HCT116 (cell line): ENCODE measurements around the gene CYP1A2. TPM values are rescaled to one million over a fixed set of nuclear protein-coding genes. Genes with fewer than 3 reads are reported as not detected.

Experiments
- ATAC-seq: fragments of 200-7000 bp; cut with Tn5 transposase; 2 replicates; pipeline ENCODE4 v1.9.1; 2020; ENCODE audit warnings: mild to moderate bottlenecking, moderate library complexity
- BruUV-seq: library from RNA; stranded (reverse); fragments of 400-500 nt; replicated peaks from 2 replicates; lab custom pipeline; 2021; lab: Mats Ljungman, UMichigan
- CTCF ChIA-PET: fragments of 300-600 bp; sonication (Branson Sonifier 250); formaldehyde crosslinking; loops from one replicate; lab custom pipeline; 2021; ENCODE audit warnings: antibody characterized with exemption; lab: Charles Lee
- POLR2A ChIA-PET: fragments of 300-600, 350-600 bp; sonication (Branson Sonifier 250); formaldehyde crosslinking; loops from one replicate; lab custom pipeline; 2021; ENCODE audit warnings: antibody characterized with exemption; lab: Charles Lee
- RAD21 ChIA-PET, 2 experiments: fragments of 300-600 bp; sonication (Branson Sonifier 250); formaldehyde crosslinking; loops; one replicate each; lab custom pipeline; 2023; ENCODE audit warnings: low total read pairs in 2 of 2; ENCODE audit not compliant: uncharacterized antibody in 2 of 2, unreplicated experiment in 2 of 2, low non-redundant PET in 1 of 2; lab: Charles Lee
- DNase-seq: peaks from one replicate; pipeline ENCODE4 v3.0.0-alpha.2; 2010; ENCODE audit warnings: low read depth, low spot score
- H2AFZ ChIP-seq: fragments of 200-600 bp; shearing (Covaris generic), sonication (generic); 2 replicates; pipeline ENCODE4 v1.6.1; 2017; ENCODE audit warnings: low read depth, mixed run types, mixed read lengths, antibody characterized with exemption, low read length; ENCODE audit not compliant: poor library complexity, severe bottlenecking
- H3K27ac ChIP-seq: 2 replicates; pipeline ENCODE4 v1.5.1; 2012; ENCODE audit warnings: low read depth, low read length
- H3K27me3 ChIP-seq: fragments of 200-600 bp; sonication (generic); 2 replicates; pipeline ENCODE4 v1.6.1; 2016; ENCODE audit warnings: mixed run types, low read length, mixed read lengths; ENCODE audit not compliant: insufficient read depth
- H3K36me3 ChIP-seq, 2 experiments: fragments of 200-500 bp in 1 of 2; fragments of 200-600 bp in 1 of 2; sonication (Bioruptor generic) in 1 of 2; sonication (generic) in 1 of 2; 2 replicates each; pipeline versions ENCODE4 v1.5.1 to v1.6.1; 2014 to 2016; ENCODE audit warnings: low read length in 2 of 2, inconsistent platforms in 1 of 2, mixed read lengths in 1 of 2, mixed run types in 1 of 2; ENCODE audit not compliant: insufficient read depth in 2 of 2, control insufficient read depth in 1 of 2
- H3K4me1 ChIP-seq, 2 experiments: fragments of 200-600 bp in 1 of 2; sonication (generic) in 1 of 2; 2 replicates each; pipeline versions ENCODE4 v1.5.1 to v1.6.1; 2012 to 2017; ENCODE audit warnings: low read length in 2 of 2, inconsistent platforms in 1 of 2, mild to moderate bottlenecking in 1 of 2, mixed read lengths in 1 of 2, mixed run types in 1 of 2, moderate library complexity in 1 of 2; ENCODE audit not compliant: insufficient read depth in 2 of 2, control insufficient read depth in 1 of 2
- H3K4me2 ChIP-seq: fragments of 200-600 bp; sonication (generic); 2 replicates; pipeline ENCODE4 v1.6.1; 2017; ENCODE audit warnings: mixed run types, low read length, mixed read lengths
- H3K4me3 ChIP-seq, 2 experiments: fragments of 200-600 bp in 1 of 2; sonication (generic) in 1 of 2; replicated peaks in 1 of 2; 2 replicates each; pipeline ENCODE4 v1.5.1; 2011 to 2016; ENCODE audit warnings: low read length in 2 of 2, control low read depth in 1 of 2, low read depth in 1 of 2, mild to moderate bottlenecking in 1 of 2, mixed read lengths in 1 of 2, mixed run types in 1 of 2
- H3K79me2 ChIP-seq: fragments of 200-600 bp; sonication (generic); 2 replicates; pipeline ENCODE4 v1.6.1; 2017; ENCODE audit warnings: mild to moderate bottlenecking, mixed run types, low read length, moderate library complexity, mixed read lengths; ENCODE audit not compliant: insufficient read depth
- H3K9ac ChIP-seq: fragments of 200-600 bp; sonication (generic); 2 replicates; pipeline ENCODE4 v1.6.1; 2016; ENCODE audit warnings: low read length, mixed read lengths
- H3K9me2 ChIP-seq: fragments of 200-600 bp; sonication (generic), shearing (Covaris generic); 2 replicates; pipeline ENCODE4 v1.6.1; 2017; ENCODE audit warnings: mixed run types, mild to moderate bottlenecking, moderate library complexity; ENCODE audit not compliant: insufficient read depth
- H3K9me3 ChIP-seq, 2 experiments: fragments of 200-500 bp in 1 of 2; fragments of 200-600 bp in 1 of 2; sonication (Bioruptor generic) in 1 of 2; sonication (generic) in 1 of 2; 2 replicates each; pipeline ENCODE4 v1.6.1; 2014 to 2017; ENCODE audit warnings: low read length in 2 of 2, mixed read lengths in 2 of 2, inconsistent platforms in 1 of 2, low read depth in 1 of 2, mild to moderate bottlenecking in 1 of 2, mixed run types in 1 of 2, moderate library complexity in 1 of 2; ENCODE audit not compliant: control insufficient read depth in 1 of 2, insufficient read depth in 1 of 2
- H4K20me1 ChIP-seq: fragments of 200-600 bp; sonication (generic), shearing (Covaris generic); 2 replicates; pipeline ENCODE4 v1.6.1; 2017; ENCODE audit warnings: mixed run types, mild to moderate bottlenecking, moderate library complexity; ENCODE audit not compliant: insufficient read depth
- ATF3 ChIP-seq: IDR thresholded peaks from 2 replicates; pipeline ENCODE4 v1.6.1; 2012
- CBX3 ChIP-seq: IDR thresholded peaks from 2 replicates; pipeline ENCODE4 v1.6.1; 2012; ENCODE audit warnings: low read depth
- CEBPB ChIP-seq: IDR thresholded peaks from 2 replicates; pipeline ENCODE4 v1.6.1; 2012; ENCODE audit warnings: low read depth
- CTCF ChIP-seq, 3 experiments: fragments of 200-600 bp in 1 of 3; sonication (generic) in 1 of 3; IDR thresholded peaks in 2 of 3; conservative IDR thresholded peaks in 1 of 3; 2 replicates each; pipeline ENCODE4 v1.5.1; 2012 to 2017; ENCODE audit warnings: low read depth in 2 of 3, low read length in 2 of 3, antibody characterized with exemption in 1 of 3, borderline replicate concordance in 1 of 3, control low read depth in 1 of 3, mild to moderate bottlenecking in 1 of 3, mixed read lengths in 1 of 3, mixed run types in 1 of 3, moderate library complexity in 1 of 3; ENCODE audit not compliant: insufficient read depth in 1 of 3
- ELF1 ChIP-seq: IDR thresholded peaks from 2 replicates; pipeline ENCODE4 v1.6.1; 2012; ENCODE audit warnings: low read depth, borderline replicate concordance
- EZH2 ChIP-seq: fragments of 200-600 bp; sonication (generic); IDR thresholded peaks from 2 replicates; pipeline ENCODE4 v1.6.1; 2017; ENCODE audit warnings: antibody characterized with exemption, mixed run types
- EZH2phosphoT487 ChIP-seq: fragments of 200-600 bp; IDR thresholded peaks from 2 replicates; pipeline ENCODE4 v1.6.1; 2018; ENCODE audit warnings: antibody characterized with exemption, borderline replicate concordance
- FOSL1 ChIP-seq: IDR thresholded peaks from 2 replicates; pipeline ENCODE4 v1.6.1; 2012; ENCODE audit warnings: low read depth
- JUND ChIP-seq: IDR thresholded peaks from 2 replicates; pipeline ENCODE4 v1.6.1; 2012
- MAX ChIP-seq: IDR thresholded peaks from 2 replicates; pipeline ENCODE4 v1.6.1; 2012
- POLR2AphosphoS5 ChIP-seq: IDR thresholded peaks from 2 replicates; pipeline ENCODE4 v1.6.1; 2011; ENCODE audit warnings: mild to moderate bottlenecking, low read depth, low read length, moderate library complexity
- RAD21 ChIP-seq: IDR thresholded peaks from 2 replicates; pipeline ENCODE4 v1.6.1; 2012; ENCODE audit warnings: low read depth, mild to moderate bottlenecking
- SIN3A ChIP-seq: IDR thresholded peaks from 2 replicates; pipeline ENCODE4 v1.6.1; 2012; ENCODE audit warnings: low read depth
- SRF ChIP-seq: IDR thresholded peaks from 2 replicates; pipeline ENCODE4 v1.6.1; 2012; ENCODE audit warnings: low read depth
- TCF7L2 ChIP-seq: IDR thresholded peaks from 2 replicates; pipeline ENCODE4 v1.7.0; 2011; ENCODE audit warnings: borderline replicate concordance, inconsistent platforms; ENCODE audit not compliant: insufficient read depth, insufficient read length; ENCODE audit errors: extremely low read depth
- ZBTB33 ChIP-seq: IDR thresholded peaks from 2 replicates; pipeline ENCODE4 v1.6.1; 2011; ENCODE audit warnings: mild to moderate bottlenecking, low read length, moderate library complexity; ENCODE audit not compliant: insufficient replicate concordance; ENCODE audit errors: extremely low read depth
- ZFX ChIP-seq: fragments of 450-650 bp; IDR thresholded peaks from 2 replicates; pipeline ENCODE4 v1.6.1; 2017
- intact Hi-C: fragments of 100-400 bp; cut with micrococcal nuclease; formaldehyde crosslinking; loops from 2 replicates; pipeline ENCODE4 v1.10.0; 2022
- total RNA-seq: library from RNA; stranded (reverse); gene quantifications from one replicate; pipeline ENCODE4 v1.2.1, GENCODE V29; 2021; ENCODE audit not compliant: unreplicated experiment
- TF ChIP-seq, protein P1 (sequence below): IDR thresholded peaks from 2 replicates; pipeline ENCODE4 v1.6.1; 2012; ENCODE audit warnings: low read depth

CYP1A2 gene
- total RNA-seq, 1 experiment from 2014 or later = not detected

- Histone ChIP-seq H4K20me1 (no peaks in the 10 kb centered on the region), H2AFZ (no peak overlapping the region), H3K79me2 (no peaks in the 10 kb centered on the region), H3K9me3 (no peaks in the 10 kb centered on the region), H3K4me2 (no peak overlapping the region), H3K27ac (no peak overlapping the region), H3K9ac (no peak overlapping the region), H3K9me2 (no peaks in the 10 kb centered on the region), H3K27me3 (no peaks in the 10 kb centered on the region), H3K36me3 (no peaks in the 10 kb centered on the region), H3K4me3 (no peak overlapping the region), H3K4me1 (peaks cover 6 to 8% of the 10 kb centered on the region in 2 experiments; a peak in 3 of 4 replicates)
- ATAC-seq (no peak), DNase-seq (no peak)
- ChIA-PET CTCF (interaction anchor here (0.9 to 1.4 kb wide), 4 partner anchors 9 to 125 kb away, joined by 3 to 9 read pairs (median 4); no protein-coding TSS in a partner anchor), RAD21 (no interaction called here), POLR2A (interaction anchor here (0.8 kb wide), 1 partner anchor 16 kb away, joined by 3 read pairs; no protein-coding TSS in a partner anchor)
- no TSS peak for BruUV-seq
- intact Hi-C loops = no loop called here
- TF ChIP-seq RAD21 (no peak), FOSL1 (no peak), EZH2phosphoT487 (no peak), ATF3 (no peak), CBX3 (no peak), JUND (no peak), SRF (no peak), ZFX (no peak), ELF1 (no peak), MAX (no peak), SIN3A (no peak), CEBPB (no peak), ZBTB33 (no peak), TCF7L2 (no peak), CTCF (IDR thresholded peaks at IDR 0.05 in 2 of 3, conservative IDR thresholded peaks at IDR 0.05 in 1 of 3; ENCODE audit: borderline replicate concordance in 1 of 3, insufficient read depth in 1 of 3, low read depth in 2 of 3, low read length in 2 of 3) (no peak), POLR2AphosphoS5 (no peak), EZH2 (no peak)
- TF ChIP-seq, protein P1, sequence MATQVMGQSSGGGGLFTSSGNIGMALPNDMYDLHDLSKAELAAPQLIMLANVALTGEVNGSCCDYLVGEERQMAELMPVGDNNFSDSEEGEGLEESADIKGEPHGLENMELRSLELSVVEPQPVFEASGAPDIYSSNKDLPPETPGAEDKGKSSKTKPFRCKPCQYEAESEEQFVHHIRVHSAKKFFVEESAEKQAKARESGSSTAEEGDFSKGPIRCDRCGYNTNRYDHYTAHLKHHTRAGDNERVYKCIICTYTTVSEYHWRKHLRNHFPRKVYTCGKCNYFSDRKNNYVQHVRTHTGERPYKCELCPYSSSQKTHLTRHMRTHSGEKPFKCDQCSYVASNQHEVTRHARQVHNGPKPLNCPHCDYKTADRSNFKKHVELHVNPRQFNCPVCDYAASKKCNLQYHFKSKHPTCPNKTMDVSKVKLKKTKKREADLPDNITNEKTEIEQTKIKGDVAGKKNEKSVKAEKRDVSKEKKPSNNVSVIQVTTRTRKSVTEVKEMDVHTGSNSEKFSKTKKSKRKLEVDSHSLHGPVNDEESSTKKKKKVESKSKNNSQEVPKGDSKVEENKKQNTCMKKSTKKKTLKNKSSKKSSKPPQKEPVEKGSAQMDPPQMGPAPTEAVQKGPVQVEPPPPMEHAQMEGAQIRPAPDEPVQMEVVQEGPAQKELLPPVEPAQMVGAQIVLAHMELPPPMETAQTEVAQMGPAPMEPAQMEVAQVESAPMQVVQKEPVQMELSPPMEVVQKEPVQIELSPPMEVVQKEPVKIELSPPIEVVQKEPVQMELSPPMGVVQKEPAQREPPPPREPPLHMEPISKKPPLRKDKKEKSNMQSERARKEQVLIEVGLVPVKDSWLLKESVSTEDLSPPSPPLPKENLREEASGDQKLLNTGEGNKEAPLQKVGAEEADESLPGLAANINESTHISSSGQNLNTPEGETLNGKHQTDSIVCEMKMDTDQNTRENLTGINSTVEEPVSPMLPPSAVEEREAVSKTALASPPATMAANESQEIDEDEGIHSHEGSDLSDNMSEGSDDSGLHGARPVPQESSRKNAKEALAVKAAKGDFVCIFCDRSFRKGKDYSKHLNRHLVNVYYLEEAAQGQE = no peak
Observed at GRCh38 chr15:74776821-74777768, 28.4 kb downstream of the CYP1A2 start.
